Measurements from ENCODE around the gene GNAI3. TPM values are rescaled to one million over a fixed set of nuclear protein-coding genes. Genes with fewer than 3 reads are reported as not detected.
A peak's percentile ranks its signal among the peaks of the same experiment; 100 is the strongest.

GNAI3 gene
- total RNA-seq, 1 experiment from 2014 or later = 6.8 TPM

DNA sequence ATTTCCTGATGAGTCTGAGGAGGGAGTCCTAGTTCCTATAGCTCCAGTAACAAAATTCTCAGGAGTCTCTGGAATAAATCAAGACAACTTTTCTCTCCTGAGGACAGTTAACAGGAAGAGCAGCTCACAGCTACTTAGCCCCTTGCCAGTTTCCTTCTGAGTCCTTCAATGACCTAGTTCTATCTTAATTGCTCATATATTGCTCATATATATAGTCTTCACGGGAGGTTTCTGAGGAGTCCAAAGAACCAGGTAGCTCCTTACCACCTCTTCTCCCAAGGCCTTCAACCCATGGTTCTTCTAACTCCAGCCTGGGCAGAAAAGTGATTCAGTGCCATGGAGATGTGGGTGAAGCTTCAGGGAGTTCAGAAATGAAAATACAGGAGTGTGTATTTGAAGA is 43.4 kb upstream of the GNAI3 start:
- DNase-seq (no peak), ATAC-seq (no peak)
- Histone ChIP-seq H3K27me3 (ENCODE audit: low read length) (no peaks in the 10 kb centered on the region), H3K79me2 (ENCODE audit: low read length) (no peaks in the 10 kb centered on the region), H3K9me3 (ENCODE audit: low read length) (no peaks in the 10 kb centered on the region), H3K36me3 (ENCODE audit: low read depth, low read length) (no peaks in the 10 kb centered on the region; the same call in 1 of the 2 replicates), H3F3A (ENCODE audit: low read length, unreplicated experiment) (no peaks in the 10 kb centered on the region), H3K27ac (ENCODE audit: low read length) (no peak overlapping the region), H3K9me2 (replicated peaks; ENCODE audit: low read length) (no peaks in the 10 kb centered on the region), H4K20me1 (ENCODE audit: low read length) (no peaks in the 10 kb centered on the region), H2AFZ (ENCODE audit: low read length) (no peak overlapping the region), H3K4me2 (ENCODE audit: low read length) (no peak overlapping the region), H3K4me3 (ENCODE audit: low read length) (no peak overlapping the region), H3K9ac (ENCODE audit: low read length) (no peak overlapping the region), H3K4me1 (ENCODE audit: insufficient read depth, low read length) (peaks cover 1% of the 10 kb centered on the region; the same call in 1 of the 2 replicates)
- POLR2A ChIA-PET (ENCODE audit: unreplicated experiment) = no interaction called here
- TF ChIP-seq EZH2phosphoT487 (IDR thresholded peaks at IDR 0.05; ENCODE audit: borderline replicate concordance, low read length) (no peak), EZH2 (IDR thresholded peaks at IDR 0.05; ENCODE audit: low read length, unreplicated experiment) (no peak)
- TF ChIP-seq, protein P1, sequence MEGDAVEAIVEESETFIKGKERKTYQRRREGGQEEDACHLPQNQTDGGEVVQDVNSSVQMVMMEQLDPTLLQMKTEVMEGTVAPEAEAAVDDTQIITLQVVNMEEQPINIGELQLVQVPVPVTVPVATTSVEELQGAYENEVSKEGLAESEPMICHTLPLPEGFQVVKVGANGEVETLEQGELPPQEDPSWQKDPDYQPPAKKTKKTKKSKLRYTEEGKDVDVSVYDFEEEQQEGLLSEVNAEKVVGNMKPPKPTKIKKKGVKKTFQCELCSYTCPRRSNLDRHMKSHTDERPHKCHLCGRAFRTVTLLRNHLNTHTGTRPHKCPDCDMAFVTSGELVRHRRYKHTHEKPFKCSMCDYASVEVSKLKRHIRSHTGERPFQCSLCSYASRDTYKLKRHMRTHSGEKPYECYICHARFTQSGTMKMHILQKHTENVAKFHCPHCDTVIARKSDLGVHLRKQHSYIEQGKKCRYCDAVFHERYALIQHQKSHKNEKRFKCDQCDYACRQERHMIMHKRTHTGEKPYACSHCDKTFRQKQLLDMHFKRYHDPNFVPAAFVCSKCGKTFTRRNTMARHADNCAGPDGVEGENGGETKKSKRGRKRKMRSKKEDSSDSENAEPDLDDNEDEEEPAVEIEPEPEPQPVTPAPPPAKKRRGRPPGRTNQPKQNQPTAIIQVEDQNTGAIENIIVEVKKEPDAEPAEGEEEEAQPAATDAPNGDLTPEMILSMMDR (conservative IDR thresholded peaks at IDR 0.05; ENCODE audit: low read depth, low read length) = no peak
- intact Hi-C loops (cut with micrococcal nuclease) = no loop called here
- CTCF ChIA-PET = interaction anchor here (1.1 kb wide), 1 partner anchor 27 kb away, joined by 3 read pairs; no protein-coding TSS in a partner anchor
- BruUV-seq (replicated peaks) = no TSS peak

DNA sequence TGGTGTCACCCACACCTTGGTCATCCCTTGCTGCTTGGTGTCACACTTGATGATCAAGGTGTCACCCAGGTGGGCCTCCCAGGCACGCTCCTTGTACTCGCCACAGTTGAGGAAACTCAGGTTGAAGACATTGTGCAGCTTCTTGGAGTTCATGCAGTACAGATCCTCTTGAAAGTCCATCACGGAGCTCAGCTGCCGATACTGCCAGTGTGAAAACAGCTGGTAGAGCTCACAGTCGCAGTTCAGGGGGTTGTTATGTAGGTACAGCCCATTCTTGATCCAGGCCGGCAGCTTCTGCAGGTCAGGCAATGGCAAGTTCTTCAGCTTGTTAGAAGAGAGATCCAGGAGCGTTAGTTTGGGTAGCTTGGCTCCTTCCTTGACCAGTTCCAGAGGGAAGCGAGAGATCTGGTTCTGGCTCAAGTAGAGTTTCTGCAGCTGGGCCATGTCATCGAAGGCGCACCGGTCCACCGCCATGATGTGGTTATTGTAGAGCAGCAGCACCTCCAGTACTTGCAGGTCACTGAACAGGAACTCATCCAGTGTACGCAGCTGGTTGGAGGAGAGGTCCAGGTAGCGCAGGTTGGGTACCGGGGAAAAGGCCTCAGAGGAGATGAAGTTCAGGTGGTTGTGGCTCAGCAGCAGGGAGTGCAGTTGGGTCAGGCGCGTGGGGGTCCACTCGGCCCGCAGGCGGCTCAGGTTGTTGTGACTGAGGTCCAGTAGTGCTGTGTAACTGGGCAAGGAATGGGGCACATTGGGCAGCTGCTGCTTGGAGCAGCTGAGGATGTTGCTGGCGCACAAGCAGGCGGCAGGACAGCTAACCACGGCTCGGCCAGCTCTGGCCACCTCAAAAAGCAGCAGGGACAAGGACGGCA is 40.2 kb upstream of the GNAI3 start:
- ChIA-PET POLR2A (ENCODE audit: unreplicated experiment) (interaction anchor here (0.7 kb wide), 1 partner anchor 24 kb away, joined by 3 read pairs; no protein-coding TSS in a partner anchor), CTCF (no interaction called here)

More for the DNA sequence above, 40.2 kb upstream of the GNAI3 start:
- H2AFZ ChIP-seq (ENCODE audit: low read length) = no peak overlapping the region
- no peak overlapping the region for H3K4me3 ChIP-seq (ENCODE audit: low read length)
- no peaks in the 10 kb centered on the region for H3F3A ChIP-seq (ENCODE audit: low read length, unreplicated experiment)
- H3K9ac ChIP-seq (ENCODE audit: low read length) = no peak overlapping the region
- H3K9me2 ChIP-seq (replicated peaks; ENCODE audit: low read length) = no peaks in the 10 kb centered on the region
- DNase-seq = no peak
- no peaks in the 10 kb centered on the region for H3K9me3 ChIP-seq (ENCODE audit: low read length)
- intact Hi-C loops (cut with micrococcal nuclease) = no loop called here
- H3K4me2 ChIP-seq (ENCODE audit: low read length) = no peak overlapping the region
- no peaks in the 10 kb centered on the region for H3K79me2 ChIP-seq (ENCODE audit: low read length)
- no peak for TF ChIP-seq EZH2phosphoT487 (IDR thresholded peaks at IDR 0.05; ENCODE audit: borderline replicate concordance, low read length)
- TF ChIP-seq, protein P1 (conservative IDR thresholded peaks at IDR 0.05; ENCODE audit: low read depth, low read length) = no peak
- no peak for TF ChIP-seq EZH2 (IDR thresholded peaks at IDR 0.05; ENCODE audit: low read length, unreplicated experiment)
- H3K36me3 ChIP-seq (ENCODE audit: low read depth, low read length) = no peaks in the 10 kb centered on the region
- ATAC-seq = no peak
- no peaks in the 10 kb centered on the region for H4K20me1 ChIP-seq (ENCODE audit: low read length)
- H3K27ac ChIP-seq (ENCODE audit: low read length) = no peak overlapping the region
- peaks cover 6% of the 10 kb centered on the region; the same call in 1 of the 2 replicates for H3K4me1 ChIP-seq (ENCODE audit: insufficient read depth, low read length)
- TSS peak; percentile 37 for BruUV-seq (replicated peaks)
- no peaks in the 10 kb centered on the region for H3K27me3 ChIP-seq (ENCODE audit: low read length)

Data from PC-3 (cell line).